GM18499 (cell line): ENCODE data around the gene DOCK9.

Experiments
- ATAC-seq: cut with Tn5 transposase; IDR thresholded peaks from one replicate; pipeline ENCODE4 v1.9.1; 2021; ENCODE audit warnings: moderate number of reproducible peaks; ENCODE audit not compliant: insufficient read depth, unreplicated experiment

DOCK9 gene

GRCh38 chr13:98999639-98999952 lies 21.7 kb upstream of the DOCK9 start:
- ATAC-seq, result no peak

GRCh38 chr13:98998831-98999638 lies 21.2 kb upstream of the DOCK9 start:
- no peak for ATAC-seq

- ATAC-seq, result no peak
Measured at GRCh38 chr13:98997738-98998641, 20.1 kb upstream of the DOCK9 start.

GRCh38 chr13:98997011-98997730 lies 19.3 kb upstream of the DOCK9 start:
- no peak for ATAC-seq

- ATAC-seq, result no peak
Measured at GRCh38 chr13:98996046-98996445, 18.2 kb upstream of the DOCK9 start.

- no peak for ATAC-seq
Measured at GRCh38 chr13:98994896-98995295, 17.0 kb upstream of the DOCK9 start.

- ATAC-seq, result no peak
Measured at GRCh38 chr13:98994080-98994479, 16.2 kb upstream of the DOCK9 start.

GRCh38 chr13:98992355-98992754 lies 14.5 kb upstream of the DOCK9 start:
- ATAC-seq, result no peak

GRCh38 chr13:98990701-98991100 lies 12.8 kb upstream of the DOCK9 start:
- ATAC-seq, result no peak

- no peak for ATAC-seq
Measured at GRCh38 chr13:98989469-98990235, 11.8 kb upstream of the DOCK9 start.

GRCh38 chr13:98988780-98989179 lies 10.9 kb upstream of the DOCK9 start:
- ATAC-seq, result no peak

- no peak for ATAC-seq
Measured at GRCh38 chr13:98988277-98988676, 10.4 kb upstream of the DOCK9 start.

GRCh38 chr13:98987275-98987674 lies 9.4 kb upstream of the DOCK9 start:
- ATAC-seq, result no peak

- no peak for ATAC-seq
Measured at GRCh38 chr13:98986226-98986846, 8.5 kb upstream of the DOCK9 start.

GRCh38 chr13:98985591-98985990 lies 7.7 kb upstream of the DOCK9 start:
- no peak for ATAC-seq

- no peak for ATAC-seq
Measured at GRCh38 chr13:98984983-98985382, 7.1 kb upstream of the DOCK9 start.

- ATAC-seq, result no peak
Measured at GRCh38 chr13:98984118-98984517, 6.3 kb upstream of the DOCK9 start.

GRCh38 chr13:98983182-98983581 lies 5.3 kb upstream of the DOCK9 start:
- ATAC-seq, result no peak

GRCh38 chr13:98981369-98982080 lies 3.7 kb upstream of the DOCK9 start:
- ATAC-seq, result no peak
